ENCODE measurements around the gene NBAS.

DNA sequence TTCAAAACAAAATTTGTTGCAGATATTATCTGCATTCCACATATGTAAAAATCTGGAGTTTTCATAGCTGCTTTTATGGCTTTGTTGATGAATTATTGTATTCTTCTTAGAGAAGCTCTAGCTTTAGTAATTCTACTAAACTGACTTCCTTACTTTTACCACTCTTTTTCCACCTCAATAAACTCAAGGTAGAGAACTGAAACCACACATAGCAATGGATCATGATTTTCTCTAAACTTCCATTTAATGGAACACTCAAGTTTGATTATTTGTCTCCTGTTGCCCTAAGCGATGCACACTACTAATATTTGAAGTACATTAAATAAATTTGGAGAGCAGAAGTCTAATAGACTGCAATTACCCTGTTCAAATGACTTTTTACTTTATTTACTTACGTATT lies 192.0 kb downstream of the NBAS start:
- TF ChIP-seq, protein P1, sequence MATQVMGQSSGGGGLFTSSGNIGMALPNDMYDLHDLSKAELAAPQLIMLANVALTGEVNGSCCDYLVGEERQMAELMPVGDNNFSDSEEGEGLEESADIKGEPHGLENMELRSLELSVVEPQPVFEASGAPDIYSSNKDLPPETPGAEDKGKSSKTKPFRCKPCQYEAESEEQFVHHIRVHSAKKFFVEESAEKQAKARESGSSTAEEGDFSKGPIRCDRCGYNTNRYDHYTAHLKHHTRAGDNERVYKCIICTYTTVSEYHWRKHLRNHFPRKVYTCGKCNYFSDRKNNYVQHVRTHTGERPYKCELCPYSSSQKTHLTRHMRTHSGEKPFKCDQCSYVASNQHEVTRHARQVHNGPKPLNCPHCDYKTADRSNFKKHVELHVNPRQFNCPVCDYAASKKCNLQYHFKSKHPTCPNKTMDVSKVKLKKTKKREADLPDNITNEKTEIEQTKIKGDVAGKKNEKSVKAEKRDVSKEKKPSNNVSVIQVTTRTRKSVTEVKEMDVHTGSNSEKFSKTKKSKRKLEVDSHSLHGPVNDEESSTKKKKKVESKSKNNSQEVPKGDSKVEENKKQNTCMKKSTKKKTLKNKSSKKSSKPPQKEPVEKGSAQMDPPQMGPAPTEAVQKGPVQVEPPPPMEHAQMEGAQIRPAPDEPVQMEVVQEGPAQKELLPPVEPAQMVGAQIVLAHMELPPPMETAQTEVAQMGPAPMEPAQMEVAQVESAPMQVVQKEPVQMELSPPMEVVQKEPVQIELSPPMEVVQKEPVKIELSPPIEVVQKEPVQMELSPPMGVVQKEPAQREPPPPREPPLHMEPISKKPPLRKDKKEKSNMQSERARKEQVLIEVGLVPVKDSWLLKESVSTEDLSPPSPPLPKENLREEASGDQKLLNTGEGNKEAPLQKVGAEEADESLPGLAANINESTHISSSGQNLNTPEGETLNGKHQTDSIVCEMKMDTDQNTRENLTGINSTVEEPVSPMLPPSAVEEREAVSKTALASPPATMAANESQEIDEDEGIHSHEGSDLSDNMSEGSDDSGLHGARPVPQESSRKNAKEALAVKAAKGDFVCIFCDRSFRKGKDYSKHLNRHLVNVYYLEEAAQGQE (IDR thresholded peaks at IDR 0.05; ENCODE audit: insufficient read depth in 1 of 2, low read depth in 2 of 2, low read length in 2 of 2), result no peak
- TF ChIP-seq SIN3A (IDR thresholded peaks at IDR 0.05; ENCODE audit: borderline replicate concordance, insufficient read depth, low read length), result no peak
- no peak for TF ChIP-seq POLR2AphosphoS5 (IDR thresholded peaks at IDR 0.05; ENCODE audit: low read depth, low read length)
- TF ChIP-seq TAF1 (IDR thresholded peaks at IDR 0.05; ENCODE audit: borderline replicate concordance, insufficient read depth, low read length), result no peak
- no peak for TF ChIP-seq FOXP2 (optimal IDR thresholded peaks at IDR 0.05; ENCODE audit: borderline replicate concordance, extremely low read depth, extremely low read length, insufficient read depth)

Measured in PFSK-1 (cell line).